AG09309 (cell line): Measurements from ENCODE around the gene TNFAIP8L3.

Source experiments
- DNase-seq: peaks from one replicate; pipeline ENCODE4 v3.0.0-alpha.2; 2010; ENCODE audit warnings: low read depth
- H3K4me3 ChIP-seq: 2 replicates; pipeline ENCODE4 v1.5.1; 2011; ENCODE audit warnings: mild to moderate bottlenecking, low read depth, low read length, moderate library complexity; ENCODE audit not compliant: control insufficient read depth
- CTCF ChIP-seq: IDR thresholded peaks from 2 replicates; pipeline ENCODE4 v1.5.1; 2011; ENCODE audit warnings: mild to moderate bottlenecking, low read depth, low read length, inconsistent platforms; ENCODE audit not compliant: insufficient read depth, control insufficient read depth; ENCODE audit errors: missing control alignments

Gene TNFAIP8L3

DNA sequence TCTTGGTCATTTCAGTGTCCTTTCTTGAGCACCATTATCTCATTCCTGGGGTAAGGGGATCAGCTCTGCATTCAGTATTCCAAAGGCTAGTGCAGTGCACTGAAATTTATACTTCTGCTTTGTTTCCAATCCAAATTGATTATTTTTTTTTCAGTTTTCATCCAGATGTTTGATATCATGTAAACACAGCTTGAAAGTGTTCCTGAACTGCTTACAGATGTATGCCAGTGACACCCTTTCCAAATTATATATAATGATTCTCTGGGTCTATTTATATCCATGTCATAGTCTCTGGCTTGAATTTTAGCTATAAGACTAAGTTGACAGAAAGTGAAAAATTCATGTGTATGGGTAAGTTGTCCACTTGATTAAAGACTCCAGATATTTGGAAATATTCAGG lies 11.8 kb upstream of the TNFAIP8L3 start:
- DNase-seq: no peak
- no peak for TF ChIP-seq CTCF
- no peak overlapping the region for H3K4me3 ChIP-seq

DNA sequence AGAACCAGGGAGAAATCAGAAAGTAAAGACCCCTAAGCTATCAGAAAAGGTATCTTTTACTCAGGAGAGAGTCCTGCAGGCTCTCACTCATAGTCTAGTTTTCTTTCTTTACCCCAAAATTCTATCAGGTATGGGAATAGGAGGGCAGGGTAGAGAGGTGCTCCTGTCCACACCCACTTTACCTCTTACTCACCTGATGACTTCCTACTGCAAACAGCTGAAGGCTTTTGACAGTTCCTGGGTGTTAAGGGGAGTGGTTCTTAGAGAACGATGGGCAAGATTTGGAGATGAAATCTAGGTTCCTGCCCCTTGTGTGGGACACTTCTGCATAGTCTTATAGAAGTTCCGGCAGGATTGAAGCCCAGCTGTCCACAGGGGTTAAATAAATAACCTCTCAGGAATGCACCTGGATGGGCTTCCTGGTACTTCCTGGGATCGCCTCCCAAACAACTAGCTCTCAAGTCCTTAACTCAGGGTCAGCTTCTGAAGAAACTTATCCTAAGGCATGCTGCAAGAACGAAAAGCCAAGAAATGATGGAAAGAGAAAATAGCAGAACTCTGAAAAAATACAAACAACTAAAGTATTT lies 10.8 kb upstream of the TNFAIP8L3 start:
- no peak for TF ChIP-seq CTCF

GRCh38 chr15:51104512-51104911 lies 9.8 kb upstream of the TNFAIP8L3 start:
- TF ChIP-seq CTCF: no peak
- no peak overlapping the region for H3K4me3 ChIP-seq
- DNase-seq: no peak

More for the DNA sequence above, 10.8 kb upstream of the TNFAIP8L3 start:
- no peak overlapping the region for H3K4me3 ChIP-seq
- DNase-seq: no peak

- TF ChIP-seq CTCF: no peak
- no peak overlapping the region for H3K4me3 ChIP-seq
- no peak for DNase-seq
Measured at GRCh38 chr15:51103330-51103729, 8.6 kb upstream of the TNFAIP8L3 start.

GRCh38 chr15:51100785-51101489 lies 6.2 kb upstream of the TNFAIP8L3 start:
- DNase-seq: no peak
- no peak for TF ChIP-seq CTCF
- H3K4me3 ChIP-seq: no peak overlapping the region

GRCh38 chr15:51099185-51099584 lies 4.5 kb upstream of the TNFAIP8L3 start:
- TF ChIP-seq CTCF: no peak

More at GRCh38 chr15:51099185-51099584, 4.5 kb upstream of the TNFAIP8L3 start:
- DNase-seq: no peak
- H3K4me3 ChIP-seq: no peak overlapping the region
